Measurements from ENCODE around the gene NAA10.
A peak's percentile ranks its signal among the peaks of the same experiment; 100 is the strongest.
"Not testable (repeated sequence)": the region's sequence is repeated elsewhere in the genome, so short reads cannot be mapped to it uniquely, and the experiment has no call there.

Gene NAA10

DNA sequence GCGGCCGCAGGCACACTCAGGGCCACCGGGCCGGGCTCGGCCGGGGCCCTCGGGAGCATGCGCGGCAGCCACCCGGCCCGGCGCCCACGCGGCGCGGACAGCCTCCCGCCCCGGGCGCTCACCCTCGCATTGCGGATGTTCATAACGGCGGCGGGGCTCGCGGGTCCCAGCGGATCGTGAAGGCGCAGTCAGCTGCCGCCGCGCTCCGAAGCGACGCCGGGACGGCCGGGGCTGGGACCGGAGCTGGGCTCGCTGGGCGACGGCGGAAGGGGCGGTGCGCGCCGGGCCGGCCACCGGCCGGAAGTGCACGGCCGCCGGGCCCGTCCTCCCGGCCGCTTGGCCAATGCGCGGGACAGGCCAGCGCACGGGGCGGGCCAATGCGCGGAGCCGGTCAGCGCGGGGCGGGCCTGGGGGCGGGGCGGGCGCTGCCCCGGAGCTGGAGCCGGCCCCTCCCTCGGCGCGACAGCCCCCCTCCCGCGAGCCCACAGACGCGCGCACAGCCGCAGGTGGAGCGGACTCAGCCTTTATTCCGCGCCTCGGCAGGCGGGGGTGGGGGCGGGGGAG lies at the start of gene NAA10:
Gene NAA10 (minus strand): TSS at position 276 of the 564 bp plus-strand sequence. CDS start 133 bp downstream, at position 143.
- in situ Hi-C loops (cut with MboI; ENCODE audit: low pct_unique_long_range_greater_than_20kb, low sequenced_read_pairs), result no loop called here
- peak; percentile 58 for DNase-seq

DNA sequence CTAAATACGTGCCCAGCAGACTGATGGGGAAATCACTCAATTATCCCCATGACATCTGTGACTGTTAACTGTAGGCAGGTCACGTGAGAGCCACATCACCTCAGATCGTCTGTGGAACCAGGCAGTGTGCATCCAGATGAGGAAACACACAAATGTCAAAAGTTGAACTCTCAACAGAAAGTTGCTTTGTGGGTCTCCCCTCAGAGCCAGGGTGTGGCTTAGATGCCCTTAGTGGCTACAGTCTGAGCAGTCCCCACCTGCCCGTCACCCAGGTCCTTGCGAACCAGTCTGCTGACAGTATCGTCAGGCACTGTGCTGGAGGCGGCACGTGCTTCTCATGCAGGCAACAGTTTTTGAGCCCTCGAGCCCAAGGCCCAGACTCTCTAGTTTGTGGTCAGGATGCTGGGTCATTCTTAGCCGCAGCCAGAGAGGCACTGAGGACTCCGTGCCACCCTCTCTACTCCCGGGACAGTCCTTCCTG lies 48.5 kb upstream of the NAA10 start:
- in situ Hi-C loops (cut with MboI; ENCODE audit: low pct_unique_long_range_greater_than_20kb, low sequenced_read_pairs), result no loop called here
- DNase-seq, result no peak

- DNase-seq, result peak; percentile 95
- in situ Hi-C loops (cut with MboI; ENCODE audit: low pct_unique_long_range_greater_than_20kb, low sequenced_read_pairs), result no loop called here
These were observed 47.1 kb upstream of the NAA10 start for GRCh38 chrX:153981771-153982533.

DNA sequence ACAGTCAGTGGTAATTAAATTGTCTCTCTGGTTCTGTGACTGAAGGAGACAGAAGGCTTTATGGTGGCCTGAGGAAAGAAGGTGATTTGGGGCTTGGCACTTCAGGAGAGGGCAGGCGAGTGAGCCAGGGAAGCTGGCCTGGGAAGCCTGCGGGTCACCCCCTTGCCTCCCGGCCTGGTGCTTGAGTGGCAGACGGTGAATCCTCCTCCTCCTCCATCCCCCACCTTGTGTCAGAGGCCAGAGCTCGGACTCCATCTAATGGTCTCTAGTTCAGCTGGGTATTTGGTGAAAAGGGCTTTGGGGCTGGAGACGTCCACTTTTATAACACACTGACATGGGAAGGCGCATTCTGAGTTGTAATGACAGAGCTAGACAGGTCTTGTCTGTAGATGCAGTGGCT lies 46.4 kb upstream of the NAA10 start:
- DNase-seq, result no peak
- in situ Hi-C loops (cut with MboI; ENCODE audit: low pct_unique_long_range_greater_than_20kb, low sequenced_read_pairs), result no loop called here

- in situ Hi-C loops (cut with MboI; ENCODE audit: low pct_unique_long_range_greater_than_20kb, low sequenced_read_pairs); DNase-seq: not testable (repeated sequence)
These were observed 45.6 kb upstream of the NAA10 start for GRCh38 chrX:153980394-153980793.

DNA sequence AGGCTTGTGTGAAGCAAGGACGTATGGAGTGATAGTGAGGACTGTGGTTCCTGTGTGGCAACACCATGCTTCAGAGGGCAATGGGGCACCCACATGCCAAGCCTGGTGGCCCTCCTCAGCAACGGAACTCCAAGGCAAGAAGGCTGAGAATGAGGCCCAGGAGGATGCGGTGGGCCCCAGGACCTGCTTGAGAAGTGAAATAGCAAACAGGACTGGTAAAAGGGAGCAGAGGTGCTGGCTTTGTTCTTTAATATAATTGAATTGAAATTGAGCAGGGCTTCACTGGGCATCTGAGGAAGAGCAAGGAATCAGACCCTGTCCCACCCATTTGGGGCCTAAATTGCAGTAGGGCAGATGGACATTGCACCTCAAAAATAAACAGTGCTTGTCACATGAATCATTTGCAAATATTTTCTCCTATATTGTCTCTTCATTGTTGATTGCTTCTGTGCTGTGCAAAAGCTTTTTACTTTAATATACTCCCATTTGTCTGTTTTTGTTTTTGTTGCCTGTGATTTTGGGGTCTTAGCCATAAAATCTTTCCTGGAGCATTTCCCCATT lies 40.0 kb upstream of the NAA10 start:
- in situ Hi-C loops (cut with MboI; ENCODE audit: low pct_unique_long_range_greater_than_20kb, low sequenced_read_pairs), result no loop called here
- DNase-seq, result no peak

- in situ Hi-C loops (cut with MboI; ENCODE audit: low pct_unique_long_range_greater_than_20kb, low sequenced_read_pairs), result no loop called here
- no peak for DNase-seq
These were observed 39.3 kb upstream of the NAA10 start for GRCh38 chrX:153974003-153974725.

GRCh38 chrX:153973127-153974002 lies 38.5 kb upstream of the NAA10 start:
- no peak for DNase-seq
- in situ Hi-C loops (cut with MboI; ENCODE audit: low pct_unique_long_range_greater_than_20kb, low sequenced_read_pairs), result no loop called here

DNA sequence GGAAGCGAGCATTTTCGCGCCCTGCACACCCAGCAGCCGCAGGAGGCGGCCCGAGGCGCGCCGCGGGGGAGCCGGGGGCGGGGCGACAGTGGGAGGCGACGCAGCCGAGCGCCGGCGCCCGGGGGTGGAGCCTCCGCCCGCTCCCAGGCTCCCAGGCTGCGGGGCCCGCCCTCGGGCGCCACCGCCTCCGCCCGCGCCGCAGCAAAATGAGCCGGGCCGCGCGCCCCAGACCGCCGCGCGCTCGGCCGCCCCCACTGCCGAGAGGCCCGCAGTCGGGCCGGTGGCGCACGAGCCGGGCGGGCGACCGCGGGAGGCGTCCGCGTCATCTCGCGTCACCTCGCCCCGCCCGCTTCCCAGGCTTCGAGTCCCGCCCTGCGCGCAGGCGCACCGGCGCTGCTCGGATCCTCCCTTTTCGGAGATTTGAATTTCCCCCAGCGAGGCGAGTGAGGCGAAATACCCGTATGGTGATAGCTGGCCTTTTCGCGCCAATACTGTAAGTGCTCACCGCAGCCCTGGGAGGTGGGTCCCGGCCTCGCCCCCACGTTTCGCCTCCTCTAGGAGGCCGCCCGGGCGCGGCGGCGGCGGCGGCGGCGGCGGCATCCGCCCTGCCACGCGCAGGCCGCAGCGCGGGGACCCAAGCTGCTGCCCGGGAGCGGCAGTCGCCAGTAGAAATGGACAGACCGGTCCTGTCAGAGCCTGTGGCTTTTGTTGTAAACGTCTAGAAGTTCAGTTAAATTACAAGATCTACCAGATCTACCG lies 37.7 kb upstream of the NAA10 start, which contains the start of gene TMEM187:
Gene TMEM187 (plus strand): TSS at position 387 of the 759 bp plus-strand sequence. CDS start 9,309 bp downstream, outside the sequence.
- in situ Hi-C loops (cut with MboI; ENCODE audit: low pct_unique_long_range_greater_than_20kb, low sequenced_read_pairs), result no loop called here
- peak; percentile 95 for DNase-seq

DNA sequence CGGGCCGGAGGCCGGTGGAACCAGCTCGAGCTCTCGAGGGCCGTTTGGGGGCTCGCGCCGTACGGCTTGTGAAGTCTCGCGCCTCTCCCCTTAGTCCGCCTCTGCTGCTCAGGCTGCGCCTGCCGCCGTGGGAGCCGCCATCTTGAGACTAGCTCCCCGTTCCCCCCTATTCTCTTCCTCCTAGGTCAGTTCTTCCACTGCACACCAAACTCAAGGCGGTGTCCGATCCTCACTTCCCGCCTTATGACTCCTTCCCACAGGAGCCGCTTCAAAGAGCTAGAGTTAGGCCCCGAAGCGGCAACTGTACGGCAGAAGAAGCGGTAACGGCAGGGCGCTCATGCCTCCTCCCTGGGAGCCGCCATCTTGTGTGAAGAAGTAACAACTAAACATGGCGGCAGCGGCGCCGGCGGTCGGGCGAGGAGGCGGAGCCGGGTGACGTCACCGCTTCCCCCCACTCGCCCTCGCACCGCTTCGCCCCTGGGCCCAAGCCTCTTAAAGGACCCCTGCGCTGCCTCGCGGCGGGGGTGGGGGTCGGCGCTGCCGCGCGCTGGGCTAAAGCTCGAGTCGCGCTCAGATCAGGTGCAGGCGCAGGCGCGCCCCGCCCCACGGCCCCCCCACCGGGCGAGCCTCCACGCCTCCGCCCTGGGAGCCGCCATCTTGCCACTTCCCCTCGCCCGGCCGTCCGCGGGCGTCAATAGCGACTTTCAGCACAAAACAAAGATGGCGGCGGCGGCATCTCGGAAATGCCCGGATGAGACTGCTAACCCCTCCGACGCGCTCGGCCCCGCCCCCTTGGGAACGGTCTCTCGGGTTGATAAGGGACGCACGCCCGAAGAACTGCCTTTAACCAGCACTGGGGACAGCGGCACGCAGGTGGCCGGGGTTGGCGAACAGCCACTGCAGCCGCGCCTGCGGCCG lies 36.9 kb upstream of the NAA10 start, which contains the start of gene HCFC1:
Gene HCFC1 (minus strand): TSS at position 369 of the 918 bp plus-strand sequence. CDS start 978 bp downstream, outside the sequence.
- in situ Hi-C loops (cut with MboI; ENCODE audit: low pct_unique_long_range_greater_than_20kb, low sequenced_read_pairs), result no loop called here
- DNase-seq, result peak; percentile 98

- peak; percentile 94 for DNase-seq
- in situ Hi-C loops (cut with MboI; ENCODE audit: low pct_unique_long_range_greater_than_20kb, low sequenced_read_pairs), result no loop called here
These were observed 36.2 kb upstream of the NAA10 start for GRCh38 chrX:153971124-153971449.

- DNase-seq, result peak; percentile 69
- in situ Hi-C loops (cut with MboI; ENCODE audit: low pct_unique_long_range_greater_than_20kb, low sequenced_read_pairs), result no loop called here
These were observed 35.7 kb upstream of the NAA10 start for GRCh38 chrX:153970357-153971123.

- peak; percentile 45 for DNase-seq
- in situ Hi-C loops (cut with MboI; ENCODE audit: low pct_unique_long_range_greater_than_20kb, low sequenced_read_pairs), result no loop called here
These were observed 35.1 kb upstream of the NAA10 start for GRCh38 chrX:153969904-153970356.

DNA sequence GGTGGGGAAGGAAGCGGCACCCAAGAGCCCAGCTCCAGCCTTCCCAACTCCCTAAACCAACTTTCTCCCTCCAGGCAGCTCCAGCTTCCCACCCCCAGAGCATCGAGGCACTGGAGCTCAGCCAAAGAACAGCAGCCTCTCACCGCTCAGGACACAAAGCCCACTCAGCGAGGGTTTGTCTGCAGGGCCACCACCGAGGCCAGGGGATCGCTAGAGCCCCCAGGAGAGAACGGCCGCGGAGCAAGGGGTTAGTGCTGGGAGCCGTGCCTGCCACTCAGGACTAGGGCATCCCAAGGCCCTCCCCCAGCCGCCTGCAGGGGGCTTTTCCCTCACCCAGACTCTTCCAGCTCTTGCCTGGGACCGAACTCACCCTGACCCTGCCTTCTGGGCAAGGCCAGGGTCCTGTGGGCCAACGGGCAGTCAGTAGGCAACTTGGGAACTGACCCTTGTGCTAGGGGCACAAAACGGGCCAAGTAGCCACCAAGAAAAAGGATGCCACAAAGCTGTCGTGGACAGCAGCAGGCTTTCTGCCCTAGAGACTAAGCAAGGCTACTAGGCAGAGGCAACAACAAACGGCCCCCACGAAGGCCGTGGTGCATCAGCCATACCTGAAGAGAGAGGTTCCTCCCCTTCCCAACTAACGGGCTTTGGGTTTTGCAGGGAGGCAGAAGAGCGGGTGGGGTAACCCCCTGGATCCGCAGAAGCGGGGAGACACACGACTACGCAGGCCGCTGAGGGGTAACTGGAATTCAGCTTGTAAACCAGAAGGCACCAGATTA lies 34.5 kb upstream of the NAA10 start:
- in situ Hi-C loops (cut with MboI; ENCODE audit: low pct_unique_long_range_greater_than_20kb, low sequenced_read_pairs), result no loop called here
- DNase-seq, result peak; percentile 45

GRCh38 chrX:153968754-153969124 lies 33.9 kb upstream of the NAA10 start:
- in situ Hi-C loops (cut with MboI; ENCODE audit: low pct_unique_long_range_greater_than_20kb, low sequenced_read_pairs), result no loop called here
- DNase-seq, result peak; percentile 66

GRCh38 chrX:153968255-153968654 lies 33.4 kb upstream of the NAA10 start:
- DNase-seq, result no peak
- in situ Hi-C loops (cut with MboI; ENCODE audit: low pct_unique_long_range_greater_than_20kb, low sequenced_read_pairs), result no loop called here

Data from KBM-7 (cell line).